Colonic mucosa (tissue), 4 donors: Measurements from ENCODE around the gene FBXO8. TPM values are rescaled to one million over a fixed set of nuclear protein-coding genes. Genes with fewer than 3 reads are reported as not detected.

ENCODE experiments used
- DNase-seq: peaks from one replicate; pipeline ENCODE4 v3.0.0-alpha.2; 2020
- H3K27ac ChIP-seq: fragments of 200-600 bp; one replicate; pipeline ENCODE4 v1.8.0; 2021
- H3K27me3 ChIP-seq: fragments of 200-600 bp; one replicate; pipeline ENCODE4 v1.8.0; 2021
- H3K36me3 ChIP-seq: fragments of 200-600 bp; one replicate; pipeline ENCODE4 v1.8.0; 2021
- H3K4me1 ChIP-seq: fragments of 200-600 bp; one replicate; pipeline ENCODE4 v1.8.0; 2021; ENCODE audit warnings: mild to moderate bottlenecking
- H3K4me3 ChIP-seq: fragments of 200-600 bp; one replicate; pipeline ENCODE4 v1.8.0; 2021
- H3K9ac ChIP-seq, 2 donors: one replicate each; pipeline ENCODE4 v1.7.0; 2013; ENCODE audit warnings: control low read depth in 2 of 2, low read depth in 2 of 2, low read length in 2 of 2
- H3K9me3 ChIP-seq: fragments of 200-600 bp; one replicate; pipeline ENCODE4 v1.8.0; 2021
- CTCF ChIP-seq: fragments of 200-600 bp; IDR thresholded peaks from one replicate; pipeline ENCODE4 v1.8.0; 2022; ENCODE audit warnings: antibody characterized with exemption, mild to moderate bottlenecking
- intact Hi-C: fragments of 100-400 bp; cut with DNase I; formaldehyde crosslinking; loops from one replicate; pipeline ENCODE4 v1.14.1; 2022
- total RNA-seq, 2 donors: library from RNA; stranded (reverse); fragmentation: NEBNext Ultra II Directional in 1 of 2; extraction: Animal tissue kit (Norgen Biotek cat#: 25700) in 1 of 2; gene quantifications; one replicate each; pipeline ENCODE4 v1.2.1, GENCODE V29; 2021
- donor health status: healthy.
- donor health status: DM: no; HTN: no; CAD: no.
- donor health status: DM: no; HTN: no; CAD: no.

FBXO8 gene
- total RNA-seq, 2 donors from 2014 or later = 22.2 to 35.1 TPM

DNA sequence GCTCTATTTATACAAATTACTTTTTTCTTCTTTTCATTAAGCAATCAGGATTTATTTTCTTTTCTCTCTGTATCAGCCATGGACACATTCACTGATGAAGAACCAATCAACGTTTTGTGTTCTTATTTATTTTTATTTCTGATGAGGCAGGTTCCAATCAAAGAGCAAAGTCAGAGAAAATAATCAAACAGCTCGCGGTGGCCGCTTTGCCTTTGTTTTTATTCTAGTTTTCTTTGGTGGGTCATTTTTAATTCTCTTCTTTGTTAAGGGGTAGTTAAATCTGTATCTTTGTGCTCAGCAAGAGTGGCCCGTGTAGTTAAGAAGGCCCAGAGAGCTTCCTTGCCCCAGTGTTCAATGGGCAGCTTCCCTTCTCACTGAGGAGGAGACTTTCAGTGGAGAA lies 71.4 kb downstream of the FBXO8 start:
- no peaks in the 10 kb centered on the region for H3K36me3 ChIP-seq
- H3K4me1 ChIP-seq = peaks cover 1% of the 10 kb centered on the region
- H3K27me3 ChIP-seq = peaks cover 58% of the 10 kb centered on the region
- no peaks in the 10 kb centered on the region for H3K9me3 ChIP-seq
- H3K4me3 ChIP-seq = no peak overlapping the region
- TF ChIP-seq CTCF = no peak
- no peak overlapping the region for H3K9ac ChIP-seq
- H3K27ac ChIP-seq = no peak overlapping the region
- DNase-seq = no peak
- intact Hi-C loops = no loop called here

DNA sequence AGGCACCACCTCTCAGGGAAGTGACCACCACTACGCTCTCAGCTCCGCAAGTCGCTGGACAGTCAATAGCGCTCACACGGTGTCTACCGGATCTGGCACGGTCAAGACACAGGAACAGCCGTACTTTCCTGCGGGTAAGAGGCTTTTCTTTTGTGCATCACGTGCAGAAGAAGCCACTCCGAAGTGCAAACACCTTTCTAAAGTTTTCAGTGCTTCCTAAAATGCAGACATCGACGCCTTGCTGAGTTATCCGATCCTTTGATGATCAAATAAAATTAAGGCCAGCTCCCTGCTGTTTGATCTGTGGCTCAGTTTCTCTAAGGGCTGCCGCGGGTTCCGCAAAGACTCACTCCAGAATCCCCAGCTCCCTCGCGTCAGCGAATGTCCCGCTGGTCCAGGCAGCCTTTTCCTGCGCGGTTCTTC lies 71.8 kb downstream of the FBXO8 start:
- H3K4me3 ChIP-seq = no peak overlapping the region
- intact Hi-C loops = no loop called here

GRCh38 chr4:174210952-174211490 lies 72.4 kb downstream of the FBXO8 start:
- TF ChIP-seq CTCF = no peak
- intact Hi-C loops = no loop called here
- H3K4me1 ChIP-seq = no peaks in the 10 kb centered on the region
- H3K9me3 ChIP-seq = no peaks in the 10 kb centered on the region
- H3K27me3 ChIP-seq = peaks cover 47% of the 10 kb centered on the region
- no peaks in the 10 kb centered on the region for H3K36me3 ChIP-seq
- no peak overlapping the region for H3K27ac ChIP-seq
- H3K9ac ChIP-seq = no peak overlapping the region
- no peak overlapping the region for H3K4me3 ChIP-seq
- no peak for DNase-seq

More for the DNA sequence above, 71.8 kb downstream of the FBXO8 start:
- Histone ChIP-seq H3K9me3 (no peaks in the 10 kb centered on the region), H3K27ac (no peak overlapping the region), H3K9ac (no peak overlapping the region), H3K36me3 (no peaks in the 10 kb centered on the region), H3K4me1 (no peaks in the 10 kb centered on the region), H3K27me3 (peaks cover 54% of the 10 kb centered on the region)
- no peak for DNase-seq
- TF ChIP-seq CTCF = no peak

DNA sequence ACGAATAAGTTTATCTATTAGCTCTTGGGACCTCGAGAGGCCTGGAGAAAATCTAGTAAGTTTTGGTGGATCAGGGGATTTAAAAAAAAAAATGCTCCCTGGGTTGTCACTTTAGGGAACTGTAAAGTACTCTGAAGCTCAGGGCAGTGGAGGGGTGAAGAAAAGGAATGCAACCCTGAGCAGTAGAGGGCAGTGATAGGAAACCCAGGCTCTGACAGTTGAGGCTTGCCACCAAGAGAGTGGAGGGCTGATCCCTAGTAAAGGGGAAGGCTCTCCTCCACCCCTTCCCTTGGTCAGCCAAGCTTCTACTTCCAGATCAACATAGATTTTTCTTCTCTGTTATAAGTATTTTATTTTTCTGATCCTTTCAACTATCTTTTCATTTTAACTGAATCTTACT lies 73.1 kb downstream of the FBXO8 start:
- H3K27me3 ChIP-seq = peaks cover 41% of the 10 kb centered on the region
- H3K4me1 ChIP-seq = no peaks in the 10 kb centered on the region
- no peak for DNase-seq
- no peak for TF ChIP-seq CTCF
- H3K36me3 ChIP-seq = no peaks in the 10 kb centered on the region
- no peaks in the 10 kb centered on the region for H3K9me3 ChIP-seq
- H3K9ac ChIP-seq = no peak overlapping the region
- no peak overlapping the region for H3K4me3 ChIP-seq
- no peak overlapping the region for H3K27ac ChIP-seq
- intact Hi-C loops = no loop called here

DNA sequence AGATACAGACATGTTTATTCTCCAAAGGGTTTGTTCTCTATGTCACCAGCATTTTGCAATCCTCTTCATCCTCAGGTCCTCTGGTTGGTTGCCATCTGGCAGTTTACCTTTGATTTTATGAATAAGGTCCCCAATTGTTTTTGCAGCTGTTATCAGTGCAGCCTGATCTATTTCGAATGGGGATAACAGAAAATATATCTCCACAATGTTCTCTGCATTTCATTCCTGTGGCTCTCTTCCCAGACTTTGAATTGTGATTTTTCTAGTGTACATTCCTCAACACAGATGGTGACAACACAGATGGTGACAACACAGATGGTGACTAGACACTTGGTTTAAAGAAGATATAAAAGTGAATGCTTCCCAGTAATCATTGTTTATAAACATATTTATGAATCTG lies 74.1 kb downstream of the FBXO8 start:
- Histone ChIP-seq H3K4me1 (no peaks in the 10 kb centered on the region), H3K4me3 (no peak overlapping the region), H3K27ac (no peak overlapping the region), H3K9me3 (no peaks in the 10 kb centered on the region), H3K27me3 (peaks cover 31% of the 10 kb centered on the region), H3K9ac (no peak overlapping the region), H3K36me3 (no peaks in the 10 kb centered on the region)
- intact Hi-C loops = no loop called here
- TF ChIP-seq CTCF = no peak
- DNase-seq = no peak

- H3K4me1 ChIP-seq = no peaks in the 10 kb centered on the region
- no peak for DNase-seq
- no peak overlapping the region for H3K9ac ChIP-seq
- peaks cover 12% of the 10 kb centered on the region for H3K27me3 ChIP-seq
- H3K9me3 ChIP-seq = no peaks in the 10 kb centered on the region
- no peaks in the 10 kb centered on the region for H3K36me3 ChIP-seq
- H3K27ac ChIP-seq = no peak overlapping the region
- TF ChIP-seq CTCF = no peak
- no peak overlapping the region for H3K4me3 ChIP-seq
- intact Hi-C loops = no loop called here
Observed at GRCh38 chr4:174207367-174207766, 76.1 kb downstream of the FBXO8 start.
